ENCODE measurements around the gene DNASE2B. TPM values are rescaled to one million over a fixed set of nuclear protein-coding genes. Genes with fewer than 3 reads are reported as not detected.

Gene DNASE2B
- total RNA-seq, 1 donor = not detected

- TF ChIP-seq CTCF (IDR thresholded peaks at IDR 0.05; ENCODE audit: insufficient read depth, low read length) = no peak
- no peak overlapping the region for H3K4me3 ChIP-seq (ENCODE audit: low read depth, low read length)
- no peak for DNase-seq (ENCODE audit: low read depth)
Observed at GRCh38 chr1:84355556-84355955, 42.7 kb upstream of the DNASE2B start.

- DNase-seq (ENCODE audit: low read depth) = no peak
- no peak for TF ChIP-seq CTCF (IDR thresholded peaks at IDR 0.05; ENCODE audit: insufficient read depth, low read length)
- H3K4me3 ChIP-seq (ENCODE audit: low read depth, low read length) = no peak overlapping the region
Observed at GRCh38 chr1:84356881-84357280, 41.4 kb upstream of the DNASE2B start.

- TF ChIP-seq CTCF (IDR thresholded peaks at IDR 0.05; ENCODE audit: insufficient read depth, low read length) = no peak
- no peak overlapping the region for H3K4me3 ChIP-seq (ENCODE audit: low read depth, low read length)
- no peak for DNase-seq (ENCODE audit: low read depth)
Observed at GRCh38 chr1:84358695-84359094, 39.6 kb upstream of the DNASE2B start.

- no peak for TF ChIP-seq CTCF (IDR thresholded peaks at IDR 0.05; ENCODE audit: insufficient read depth, low read length)
- no peak overlapping the region for H3K4me3 ChIP-seq (ENCODE audit: low read depth, low read length)
- DNase-seq (ENCODE audit: low read depth) = no peak
Observed at GRCh38 chr1:84360316-84360715, 38.0 kb upstream of the DNASE2B start.

GRCh38 chr1:84361796-84362195 lies 36.5 kb upstream of the DNASE2B start:
- no peak overlapping the region for H3K4me3 ChIP-seq (ENCODE audit: low read depth, low read length)
- no peak for TF ChIP-seq CTCF (IDR thresholded peaks at IDR 0.05; ENCODE audit: insufficient read depth, low read length)
- no peak for DNase-seq (ENCODE audit: low read depth)

GRCh38 chr1:84363019-84363418 lies 35.3 kb upstream of the DNASE2B start:
- DNase-seq (ENCODE audit: low read depth) = no peak
- TF ChIP-seq CTCF (IDR thresholded peaks at IDR 0.05; ENCODE audit: insufficient read depth, low read length) = no peak
- H3K4me3 ChIP-seq (ENCODE audit: low read depth, low read length) = no peak overlapping the region

- TF ChIP-seq CTCF (IDR thresholded peaks at IDR 0.05; ENCODE audit: insufficient read depth, low read length) = no peak
- no peak for DNase-seq (ENCODE audit: low read depth)
- H3K4me3 ChIP-seq (ENCODE audit: low read depth, low read length) = no peak overlapping the region
Observed at GRCh38 chr1:84363622-84364021, 34.7 kb upstream of the DNASE2B start.

All from fibroblast of the aortic adventitia (primary cell).